H1 (cell line): Measurements from ENCODE around the gene PCSK4. TPM values are rescaled to one million over a fixed set of nuclear protein-coding genes. Genes with fewer than 3 reads are reported as not detected.
A peak's percentile ranks its signal among the peaks of the same experiment; 100 is the strongest.

Experiments
- CTCF ChIA-PET: fragments of 300-600 bp; sonication (Branson Sonifier 250); formaldehyde crosslinking; loops from one replicate; lab custom pipeline; 2021; ENCODE audit not compliant: partially characterized antibody; lab: Charles Lee
- POLR2A ChIA-PET: fragments of 300-600 bp; sonication (Branson Sonifier 250); formaldehyde crosslinking; loops from one replicate; lab custom pipeline; 2021; ENCODE audit warnings: inconsistent platforms; ENCODE audit not compliant: partially characterized antibody; lab: Charles Lee
- DNase-seq, 2 experiments: peaks; one replicate each; pipeline versions ENCODE4 v3.0.0 to v3.0.0-alpha.2; 2010 to 2022; ENCODE audit warnings: low spot score in 2 of 2, low read depth in 1 of 2, mixed read lengths in 1 of 2
- FAIRE-seq: peaks from 2 replicates; lab custom pipeline; 2011; peaks lifted over from hg19 to GRCh38; lab: Jason Lieb, UNC
- H2AFZ ChIP-seq: 2 replicates; pipeline ENCODE4 v1.8.1; 2012; ENCODE audit warnings: low read length, inconsistent platforms
- H2AK5ac ChIP-seq: 2 replicates; pipeline ENCODE4 v1.6.1; 2013; ENCODE audit warnings: low read depth, low read length
- H2BK120ac ChIP-seq: replicated peaks from 2 replicates; pipeline ENCODE3; 2013; ENCODE audit warnings: low read depth, low read length, inconsistent platforms
- H2BK12ac ChIP-seq: 2 replicates; pipeline ENCODE4 v1.6.1; 2013; ENCODE audit warnings: low read depth, low read length
- H2BK15ac ChIP-seq: 2 replicates; pipeline ENCODE4 v1.6.1; 2013; ENCODE audit warnings: low read length
- H2BK20ac ChIP-seq: 2 replicates; pipeline ENCODE4 v1.6.1; 2013; ENCODE audit warnings: low read length
- H2BK5ac ChIP-seq: 2 replicates; pipeline ENCODE4 v1.6.1; 2013; ENCODE audit warnings: low read depth, low read length
- H3K14ac ChIP-seq: 2 replicates; pipeline ENCODE4 v1.6.1; 2013; ENCODE audit warnings: inconsistent platforms; ENCODE audit not compliant: insufficient read length
- H3K18ac ChIP-seq: 2 replicates; pipeline ENCODE4 v1.6.1; 2013; ENCODE audit warnings: low read length; ENCODE audit errors: extremely low read depth
- H3K23ac ChIP-seq: 2 replicates; pipeline ENCODE4 v1.6.1; 2013; ENCODE audit warnings: inconsistent platforms; ENCODE audit not compliant: insufficient read length
- H3K23me2 ChIP-seq: 2 replicates; pipeline ENCODE4 v1.6.1; 2013; ENCODE audit warnings: low read depth, low read length
- H3K27ac ChIP-seq: 2 replicates; pipeline ENCODE4 v1.6.1; 2011; ENCODE audit warnings: low read depth, low read length, inconsistent platforms
- H3K27me3 ChIP-seq, 4 experiments: replicated peaks in 1 of 4; 1 replicate in 1 of 4; 2 replicates in 3 of 4; pipeline versions ENCODE4 v1.6.1 to v1.8.1; 2011 to 2013; ENCODE audit warnings: low read length in 3 of 4, mild to moderate bottlenecking in 3 of 4, inconsistent platforms in 2 of 4, mixed read lengths in 2 of 4, moderate library complexity in 1 of 4; ENCODE audit not compliant: control insufficient read depth in 3 of 4, insufficient read depth in 3 of 4; ENCODE audit errors: extremely low read depth in 1 of 4
- H3K36me3 ChIP-seq, 4 experiments: 2 replicates each; pipeline versions ENCODE4 v1.6.1 to v1.8.1; 2011 to 2013; ENCODE audit warnings: mild to moderate bottlenecking in 4 of 4, low read length in 3 of 4, moderate library complexity in 2 of 4, control low read depth in 1 of 4, inconsistent platforms in 1 of 4; ENCODE audit not compliant: insufficient read depth in 4 of 4, control insufficient read depth in 2 of 4
- H3K4ac ChIP-seq: replicated peaks from 2 replicates; pipeline ENCODE3; 2013; ENCODE audit warnings: low read length, low read depth, mixed read lengths, inconsistent platforms; ENCODE audit not compliant: insufficient read length
- H3K4me1 ChIP-seq, 4 experiments: replicated peaks in 1 of 4; 1 replicate in 1 of 4; 2 replicates in 3 of 4; pipeline versions ENCODE4 v1.6.1 to v1.8.1; 2011 to 2013; ENCODE audit warnings: low read length in 3 of 4, inconsistent platforms in 2 of 4, mixed read lengths in 1 of 4; ENCODE audit not compliant: insufficient read depth in 4 of 4, control insufficient read depth in 3 of 4
- H3K4me2 ChIP-seq, 2 experiments: 2 replicates each; pipeline versions ENCODE4 v1.6.1 to v1.8.1; 2011 to 2013; ENCODE audit warnings: low read depth in 2 of 2, low read length in 2 of 2, control low read depth in 1 of 2, inconsistent platforms in 1 of 2, mild to moderate bottlenecking in 1 of 2; ENCODE audit not compliant: insufficient read depth in 1 of 2
- H3K4me3 ChIP-seq, 4 experiments: fragments of 200-600, 300-600 bp in 1 of 4; sonication (generic), shearing (Covaris generic), sonication (Bioruptor Twin) in 1 of 4; 2 replicates each; pipeline versions ENCODE4 v1.5.1 to v1.8.1; 2011 to 2016; ENCODE audit warnings: low read length in 4 of 4, low read depth in 3 of 4, control low read depth in 2 of 4, inconsistent platforms in 2 of 4, mild to moderate bottlenecking in 2 of 4, mixed read lengths in 1 of 4, moderate library complexity in 1 of 4; ENCODE audit not compliant: insufficient read depth in 2 of 4; ENCODE audit errors: extremely low read depth in 1 of 4
- H3K56ac ChIP-seq: replicated peaks from 2 replicates; pipeline ENCODE3; 2013; ENCODE audit warnings: low read depth, mild to moderate bottlenecking, mixed read lengths, low read length, inconsistent platforms; ENCODE audit not compliant: insufficient read length
- H3K79me1 ChIP-seq: 2 replicates; pipeline ENCODE4 v1.6.1; 2013; ENCODE audit warnings: low read depth, low read length, control low read depth
- H3K79me2 ChIP-seq, 2 experiments: 2 replicates each; pipeline versions ENCODE4 v1.6.1 to v1.8.1; 2012 to 2013; ENCODE audit warnings: low read length in 2 of 2, mild to moderate bottlenecking in 2 of 2, inconsistent platforms in 1 of 2; ENCODE audit not compliant: insufficient read depth in 2 of 2, control insufficient read depth in 1 of 2
- H3K9ac ChIP-seq, 4 experiments: replicated peaks in 1 of 4; 1 replicate in 1 of 4; 2 replicates in 3 of 4; pipeline versions ENCODE4 v1.6.1 to v1.8.1; 2011 to 2013; ENCODE audit warnings: low read depth in 3 of 4, low read length in 3 of 4, control low read depth in 2 of 4, mild to moderate bottlenecking in 2 of 4, moderate library complexity in 2 of 4, inconsistent platforms in 1 of 4; ENCODE audit errors: extremely low read depth in 1 of 4
- H3K9me3 ChIP-seq, 2 experiments: 2 replicates each; pipeline versions ENCODE4 v1.6.1 to v1.8.1; 2012 to 2013; ENCODE audit warnings: mild to moderate bottlenecking in 2 of 2, moderate library complexity in 2 of 2, control low read depth in 1 of 2, inconsistent platforms in 1 of 2, low read depth in 1 of 2, low read length in 1 of 2, mixed read lengths in 1 of 2; ENCODE audit not compliant: insufficient read depth in 2 of 2
- H4K20me1 ChIP-seq, 2 experiments: replicated peaks in 1 of 2; 2 replicates each; pipeline versions ENCODE3 to v1.8.1; 2011 to 2013; ENCODE audit warnings: inconsistent platforms in 2 of 2, low read length in 2 of 2, mild to moderate bottlenecking in 1 of 2; ENCODE audit not compliant: insufficient read depth in 2 of 2, control insufficient read depth in 1 of 2
- H4K5ac ChIP-seq: 2 replicates; pipeline ENCODE4 v1.6.1; 2013; ENCODE audit warnings: low read length, low read depth, mixed read lengths, inconsistent platforms; ENCODE audit not compliant: insufficient read length
- H4K8ac ChIP-seq: 2 replicates; pipeline ENCODE4 v1.8.0; 2013; ENCODE audit warnings: mild to moderate bottlenecking, moderate library complexity, low read length, inconsistent platforms; ENCODE audit not compliant: insufficient read depth; ENCODE audit errors: extremely low read depth
- H4K91ac ChIP-seq: replicated peaks from 2 replicates; pipeline ENCODE3; 2013; ENCODE audit warnings: low read length, mixed read lengths, inconsistent platforms; ENCODE audit not compliant: insufficient read length
- EZH2 ChIP-seq: fragments of 200-600 bp; sonication (generic); IDR thresholded peaks from 2 replicates; pipeline ENCODE4 v1.7.1; 2012; ENCODE audit warnings: low read depth, mild to moderate bottlenecking, moderate library complexity, low read length, inconsistent platforms; ENCODE audit not compliant: severe bottlenecking
- WGBS, 2 experiments: shearing (Covaris generic) in 1 of 2; methylation state at CpG; one replicate each; pipeline versions ENCODE4 v1.1.6 to v1.1.7; 2013 to 2015; ENCODE audit warnings: low lambda C conversion rate in 2 of 2, mixed read lengths in 2 of 2, inconsistent platforms in 1 of 2, low coverage in 1 of 2, missing lambda C conversion rate in 1 of 2; ENCODE audit not compliant: insufficient replicate concordance in 2 of 2, insufficient coverage in 1 of 2, insufficient read length in 1 of 2; ENCODE audit errors: extremely low coverage in 1 of 2, missing lambda C conversion rate in 1 of 2; 5-methylcytosine and 5-hydroxymethylcytosine counted together
- polyA plus RNA-seq, 7 experiments: library from polyadenylated mRNA; depleted of rRNA in 3 of 7; stranded (reverse) in 5 of 7; unstranded in 2 of 7; fragments of >200 nt in 5 of 7; fragments of 200-250 nt in 2 of 7; gene quantifications; 1 replicate in 5 of 7; 2 replicates in 1 of 7; 4 replicates in 1 of 7; pipeline versions ENCODE4 v1.2.1 to v1.2.3, GENCODE V29; 2011 to 2013; ENCODE audit warnings: missing spikeins in 2 of 7, mixed read lengths in 2 of 7
- total RNA-seq: library from RNA; stranded (reverse); fragmentation: NEBNext Ultra II Directional; extraction: Animal tissue kit (Norgen Biotek cat#: 25700); gene quantifications from 2 replicates; pipeline ENCODE4 v1.2.1, GENCODE V29; 2021
- TF ChIP-seq, protein P1 (sequence below): IDR thresholded peaks from 2 replicates; pipeline ENCODE4 v1.6.1; 2012; ENCODE audit warnings: inconsistent platforms

PCSK4 gene
- total and polyA plus RNA-seq, 2 of the 8 experiments (the other 6 are each of a cell fraction or from before 2014, with no cell fraction given), result 9.8 to 10.7 TPM

DNA sequence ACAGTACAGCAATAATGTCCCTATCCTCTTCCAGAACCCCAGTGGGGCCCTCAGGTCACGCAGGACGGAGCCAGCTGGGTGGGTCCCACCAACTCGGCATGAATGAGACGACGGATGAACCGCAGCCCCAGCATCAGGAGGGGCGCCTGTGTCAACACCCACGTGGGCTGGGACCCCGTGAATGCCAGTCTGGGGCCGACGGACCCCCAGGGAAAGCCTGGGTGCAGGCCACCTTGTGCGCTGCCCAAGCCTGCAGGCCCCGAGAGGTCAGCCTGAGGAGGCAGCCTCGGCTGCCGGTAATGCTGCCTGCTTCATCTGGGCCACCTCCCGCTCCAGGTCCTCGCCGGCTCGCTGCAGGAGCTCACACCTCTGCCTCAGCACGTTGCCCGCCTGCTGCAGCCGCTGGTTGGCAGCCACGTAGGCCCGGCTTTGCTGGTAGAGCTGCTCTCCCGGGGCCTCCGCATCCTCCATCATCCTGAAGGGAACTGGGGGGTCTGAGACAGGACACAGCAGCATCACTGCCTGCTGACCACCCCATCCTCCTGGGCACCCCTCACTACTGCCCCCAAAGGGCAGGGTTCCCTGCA, 15.3 kb downstream of the PCSK4 start:
- Histone ChIP-seq H3K9ac (no peak overlapping the region; a peak in 1 of 7 replicates), H3K9me3 (no peaks in the 10 kb centered on the region), H2BK15ac (no peak overlapping the region), H2BK5ac (no peak overlapping the region), H2AK5ac (no peak overlapping the region), H3K23me2 (peaks cover 17% of the 10 kb centered on the region), H2BK12ac (no peak overlapping the region), H3K36me3 (peaks cover 0 to 3% (median 1%) of the 10 kb centered on the region in 4 experiments; a peak in 2 of 8 replicates), H3K18ac (no peak overlapping the region), H4K91ac (no peak overlapping the region), H2BK20ac (no peak overlapping the region), H3K79me2 (peaks cover 0 to 4% of the 10 kb centered on the region in 2 experiments; a peak in 1 of 4 replicates), H3K27me3 (peaks cover 15 to 35% (median 33%) of the 10 kb centered on the region in 4 experiments), H3K14ac (no peak overlapping the region), H4K5ac (no peak overlapping the region), H3K23ac (no peak overlapping the region), H4K20me1 (peaks cover 20 to 45% of the 10 kb centered on the region in 2 experiments), H3K4me3 (no peak overlapping the region), H3K56ac (no peak overlapping the region), H3K4ac (no peak overlapping the region), H2AFZ (no peak overlapping the region), H3K4me1 (peaks cover 0 to 16% (median 11%) of the 10 kb centered on the region in 4 experiments; a peak in 5 of 7 replicates), H2BK120ac (no peak overlapping the region), H3K4me2 (no peak overlapping the region), H3K27ac (no peak overlapping the region), H4K8ac (no peak overlapping the region), H3K79me1 (peaks cover 2% of the 10 kb centered on the region; the same call in 1 of the 2 replicates)
- no peak for TF ChIP-seq EZH2
- TF ChIP-seq, protein P1, sequence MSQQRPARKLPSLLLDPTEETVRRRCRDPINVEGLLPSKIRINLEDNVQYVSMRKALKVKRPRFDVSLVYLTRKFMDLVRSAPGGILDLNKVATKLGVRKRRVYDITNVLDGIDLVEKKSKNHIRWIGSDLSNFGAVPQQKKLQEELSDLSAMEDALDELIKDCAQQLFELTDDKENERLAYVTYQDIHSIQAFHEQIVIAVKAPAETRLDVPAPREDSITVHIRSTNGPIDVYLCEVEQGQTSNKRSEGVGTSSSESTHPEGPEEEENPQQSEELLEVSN, result 0 out of 2 replicates have a peak, but pooled peaks have one; percentile 16
- FAIRE-seq, result no peak
- no peak for DNase-seq
- ChIA-PET CTCF (interaction anchor here (0.5 to 2.4 kb wide), 11 partner anchors 9 to 103 kb away, joined by 3 to 9 read pairs (median 3); no protein-coding TSS in a partner anchor), POLR2A (interaction anchor here (0.7 to 4.5 kb wide), 8 partner anchors 8 to 200 kb away, joined by 3 to 27 read pairs (median 4); partner anchors contain the start of gene FAM174C)
- WGBS, 2 experiments, result 93% methylated on average over 17 of the region's 26 CpGs; no CpG with 5 or more reads in 1 of the 2 experiments
